Dendritic cell treated with granulocyte-macrophage colony-stimulating factor and Interleukin-4, amounts not matched to agents 40 ng/mL and 50 ng/mL, for 4 days (primary cell): Measurements from ENCODE around the gene MAT2B.

Experiments used
- H3K27ac Mint-ChIP-seq: one replicate; pipeline ENCODE4 v1.8.0; 2022; ENCODE audit warnings: mild to moderate bottlenecking, mixed read lengths
- H3K27me3 Mint-ChIP-seq: one replicate; pipeline ENCODE4 v1.8.0; 2022; ENCODE audit warnings: mild to moderate bottlenecking, mixed read lengths
- H3K36me3 Mint-ChIP-seq: one replicate; pipeline ENCODE4 v1.8.0; 2022; ENCODE audit warnings: low read depth, mixed read lengths
- H3K4me1 Mint-ChIP-seq: one replicate; pipeline ENCODE4 v1.8.0; 2022; ENCODE audit warnings: low read depth, mixed read lengths
- H3K4me3 Mint-ChIP-seq: one replicate; pipeline ENCODE4 v1.8.0; 2022; ENCODE audit warnings: mild to moderate bottlenecking, moderate library complexity, mixed read lengths
- H3K9me3 Mint-ChIP-seq: one replicate; pipeline ENCODE4 v1.8.0; 2022; ENCODE audit warnings: mixed read lengths
- intact Hi-C: fragments of 100-400 bp; cut with micrococcal nuclease; formaldehyde crosslinking; loops from one replicate; pipeline ENCODE4 v1.15.0; 2022

Gene MAT2B

DNA sequence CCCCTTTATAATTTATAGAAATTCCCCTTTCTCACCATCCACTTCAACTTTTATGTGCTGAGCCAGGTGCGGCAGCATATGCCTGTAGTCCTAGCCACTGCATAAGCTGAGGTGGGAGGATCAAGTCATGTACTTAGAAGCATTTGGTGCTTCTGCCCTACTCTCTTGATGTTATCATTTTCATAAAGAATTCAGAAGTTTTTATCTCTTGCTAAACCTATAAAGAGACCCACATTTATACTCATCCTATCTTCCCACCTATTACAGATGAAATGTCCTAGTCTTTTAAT lies 26.5 kb upstream of the MAT2B start:
- Mint-ChIP-seq H3K9me3 (no peaks in the 10 kb centered on the region), H3K36me3 (no peaks in the 10 kb centered on the region), H3K4me3 (no peak overlapping the region), H3K27ac (peak overlapping the region; percentile 28), H3K4me1 (peaks cover 5% of the 10 kb centered on the region), H3K27me3 (no peaks in the 10 kb centered on the region)
- intact Hi-C loops: no loop called here

DNA sequence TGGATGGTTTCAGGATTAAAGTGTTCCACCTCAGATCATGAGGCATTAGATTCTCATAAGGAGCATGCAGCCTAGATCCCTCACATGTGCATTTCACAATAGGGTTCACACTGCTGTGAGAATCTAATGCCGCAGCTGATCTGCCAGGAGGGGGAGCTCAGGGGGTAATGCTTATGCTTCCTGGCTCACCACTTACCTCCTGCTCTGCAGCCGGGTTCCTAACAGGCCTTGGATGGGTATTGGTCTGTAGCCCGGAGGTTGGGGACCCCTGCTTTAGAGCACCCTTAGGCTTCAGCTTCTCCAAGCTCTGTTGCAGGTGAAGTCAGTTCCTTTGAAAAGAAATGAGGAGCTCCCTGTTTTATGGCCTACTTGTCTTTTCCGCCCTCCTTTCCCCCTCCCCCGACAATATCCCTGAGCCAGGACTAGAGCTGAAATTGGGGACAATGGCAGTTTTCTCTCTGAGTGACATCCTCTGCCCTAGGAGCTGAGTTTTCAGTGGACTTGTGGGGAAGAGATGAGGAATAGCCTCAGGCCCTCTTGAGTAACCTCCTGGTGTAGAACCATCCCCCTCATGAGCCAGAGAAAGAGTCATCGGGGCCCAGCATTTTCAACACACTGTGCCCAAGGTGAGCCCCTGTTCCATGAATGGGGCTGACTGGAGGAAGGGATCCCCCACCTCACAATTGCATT lies 16.2 kb upstream of the MAT2B start:
- Mint-ChIP-seq H3K4me1 (no peaks in the 10 kb centered on the region), H3K9me3 (no peaks in the 10 kb centered on the region), H3K27ac (no peak overlapping the region), H3K4me3 (no peak overlapping the region), H3K27me3 (no peaks in the 10 kb centered on the region), H3K36me3 (peaks cover 6% of the 10 kb centered on the region)
- intact Hi-C loops: no loop called here

DNA sequence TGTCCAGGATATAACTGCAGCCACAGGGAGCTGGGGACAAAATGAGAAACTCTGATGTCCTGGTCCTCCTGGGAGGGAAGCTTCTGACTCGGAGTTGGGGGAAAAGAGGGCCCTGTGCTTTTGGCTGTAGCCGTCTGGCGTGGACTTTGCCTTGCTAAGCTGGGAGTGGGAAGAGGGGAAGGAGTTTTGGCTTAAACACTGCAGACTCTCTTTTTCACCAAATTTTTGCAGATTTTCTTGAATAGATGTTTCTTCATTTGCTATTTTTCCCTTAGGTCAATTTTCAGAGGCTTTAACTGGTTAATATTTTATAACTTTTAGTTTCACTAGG lies 15.7 kb upstream of the MAT2B start:
- Mint-ChIP-seq H3K4me1 (no peaks in the 10 kb centered on the region), H3K36me3 (peaks cover 6% of the 10 kb centered on the region), H3K9me3 (no peaks in the 10 kb centered on the region), H3K27ac (no peak overlapping the region), H3K4me3 (no peak overlapping the region), H3K27me3 (no peaks in the 10 kb centered on the region)
- intact Hi-C loops: no loop called here

DNA sequence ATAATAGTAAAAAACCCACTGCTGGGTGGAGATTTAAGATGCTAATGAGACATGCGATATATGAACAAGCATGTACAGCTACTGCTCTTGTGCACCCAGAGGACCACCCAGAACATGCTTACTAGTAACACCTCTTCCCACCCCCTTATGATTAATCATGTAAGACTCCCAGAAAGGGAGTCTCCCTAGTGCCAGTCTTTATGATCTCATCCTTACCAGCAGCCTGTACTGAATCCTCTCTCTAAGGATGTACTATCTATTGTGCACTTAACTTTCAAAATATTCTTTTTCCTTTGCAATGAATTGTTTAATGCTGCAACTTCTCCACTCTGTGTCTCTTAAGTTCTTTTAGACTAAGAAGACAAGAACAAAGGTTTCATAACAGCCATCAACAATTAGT lies 9.1 kb upstream of the MAT2B start:
- no peak overlapping the region for H3K27ac Mint-ChIP-seq
- H3K27me3 Mint-ChIP-seq: no peaks in the 10 kb centered on the region
- H3K4me1 Mint-ChIP-seq: no peaks in the 10 kb centered on the region
- intact Hi-C loops: no loop called here
- H3K4me3 Mint-ChIP-seq: no peak overlapping the region
- H3K9me3 Mint-ChIP-seq: no peaks in the 10 kb centered on the region
- peaks cover 2% of the 10 kb centered on the region for H3K36me3 Mint-ChIP-seq

DNA sequence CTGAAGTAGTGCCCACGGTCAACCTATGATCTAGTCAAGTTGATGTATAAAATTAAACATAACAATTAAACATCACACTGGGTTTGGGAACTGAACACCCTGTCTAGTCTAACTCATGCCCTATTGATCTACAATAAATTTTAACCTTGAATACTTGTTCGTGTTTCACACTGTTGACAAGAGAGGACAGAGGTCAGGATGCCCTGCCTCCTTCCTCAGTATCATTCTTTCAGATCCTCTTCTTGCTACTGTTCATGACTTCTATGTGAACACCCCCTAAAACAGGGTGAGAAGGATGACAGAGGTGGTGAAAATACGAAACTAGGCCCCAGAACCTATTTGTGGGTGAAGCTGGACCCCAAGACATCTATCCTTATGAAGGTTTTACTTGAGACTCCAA lies 8.1 kb upstream of the MAT2B start:
- no peaks in the 10 kb centered on the region for H3K27me3 Mint-ChIP-seq
- H3K36me3 Mint-ChIP-seq: no peaks in the 10 kb centered on the region
- intact Hi-C loops: no loop called here
- no peaks in the 10 kb centered on the region for H3K9me3 Mint-ChIP-seq
- H3K27ac Mint-ChIP-seq: no peak overlapping the region
- H3K4me1 Mint-ChIP-seq: no peaks in the 10 kb centered on the region
- H3K4me3 Mint-ChIP-seq: no peak overlapping the region

- Mint-ChIP-seq H3K4me1 (no peaks in the 10 kb centered on the region), H3K36me3 (peaks cover under 1% of the 10 kb centered on the region)
These were observed 6.5 kb upstream of the MAT2B start for GRCh38 chr5:163498886-163499285.

GRCh38 chr5:163502521-163502920 lies 2.9 kb upstream of the MAT2B start:
- Mint-ChIP-seq H3K27me3 (no peaks in the 10 kb centered on the region), H3K36me3 (peaks cover 28% of the 10 kb centered on the region), H3K27ac (peak overlapping the region; percentile 99), H3K4me1 (peaks cover 2% of the 10 kb centered on the region), H3K9me3 (no peaks in the 10 kb centered on the region), H3K4me3 (peak overlapping the region; percentile 88)
- intact Hi-C loops: no loop called here

More at GRCh38 chr5:163498886-163499285, 6.5 kb upstream of the MAT2B start:
- intact Hi-C loops: no loop called here
- H3K27ac Mint-ChIP-seq: no peak overlapping the region
- no peak overlapping the region for H3K4me3 Mint-ChIP-seq
- no peaks in the 10 kb centered on the region for H3K9me3 Mint-ChIP-seq
- no peaks in the 10 kb centered on the region for H3K27me3 Mint-ChIP-seq

GRCh38 chr5:163503106-163504078 lies 2.0 kb upstream of the MAT2B start:
- Mint-ChIP-seq H3K9me3 (no peaks in the 10 kb centered on the region), H3K4me1 (peaks cover 11% of the 10 kb centered on the region), H3K36me3 (peaks cover 32% of the 10 kb centered on the region), H3K4me3 (peak overlapping the region; percentile 88), H3K27me3 (no peaks in the 10 kb centered on the region), H3K27ac (peak overlapping the region; percentile 99)
- intact Hi-C loops: loop anchor here (1.0 kb wide), 1 partner anchor 66 kb away; the partner anchor contains the start of gene CCNG1

DNA sequence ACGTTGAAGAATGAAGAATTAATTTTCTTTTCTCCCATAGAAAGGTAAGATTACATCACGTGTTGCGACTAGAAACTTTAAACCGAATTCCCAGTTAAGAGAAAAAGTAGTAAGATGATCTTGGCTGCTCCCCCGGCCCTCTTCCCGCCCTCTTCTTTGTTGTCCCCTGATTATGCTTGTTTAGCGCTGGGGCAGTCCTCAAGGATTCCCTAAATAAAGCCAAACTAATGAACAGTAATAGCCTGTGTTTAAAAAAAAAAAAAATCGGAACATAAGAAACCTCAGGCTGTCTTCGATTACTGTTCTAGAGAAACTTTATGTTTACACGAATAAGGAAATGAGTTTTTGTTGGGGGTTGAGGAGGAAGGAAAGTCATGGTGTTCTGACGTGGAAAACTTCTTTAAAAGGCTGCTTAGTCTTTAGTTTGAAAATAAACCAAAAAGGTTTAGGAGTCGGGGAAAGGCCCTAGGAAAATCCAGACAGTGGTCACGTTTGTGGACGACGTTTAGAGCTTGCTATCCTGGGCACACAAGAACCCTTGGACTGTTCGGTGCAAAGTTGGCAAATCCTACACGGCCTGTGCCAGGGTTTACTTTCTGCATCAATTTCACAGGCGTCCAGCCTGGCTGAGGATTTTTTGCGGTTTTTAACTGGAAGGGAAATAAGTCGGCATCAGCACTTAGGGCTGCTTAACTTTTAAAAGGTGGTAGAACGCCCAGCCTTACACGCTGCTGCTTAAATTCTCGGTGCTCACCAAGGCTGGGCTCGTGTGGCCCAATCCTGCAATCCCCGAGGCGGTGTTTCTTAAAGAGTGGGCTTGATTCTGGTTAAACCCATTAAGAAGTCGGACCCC lies 1.1 kb upstream of the MAT2B start:
- Mint-ChIP-seq H3K36me3 (peaks cover 41% of the 10 kb centered on the region), H3K9me3 (no peaks in the 10 kb centered on the region), H3K4me3 (peak overlapping the region; percentile 88), H3K4me1 (peaks cover 13% of the 10 kb centered on the region), H3K27ac (peak overlapping the region; percentile 99), H3K27me3 (no peaks in the 10 kb centered on the region)
- intact Hi-C loops: loop anchor here (1.0 kb wide), 1 partner anchor 67 kb away; the partner anchor contains the start of gene CCNG1

DNA sequence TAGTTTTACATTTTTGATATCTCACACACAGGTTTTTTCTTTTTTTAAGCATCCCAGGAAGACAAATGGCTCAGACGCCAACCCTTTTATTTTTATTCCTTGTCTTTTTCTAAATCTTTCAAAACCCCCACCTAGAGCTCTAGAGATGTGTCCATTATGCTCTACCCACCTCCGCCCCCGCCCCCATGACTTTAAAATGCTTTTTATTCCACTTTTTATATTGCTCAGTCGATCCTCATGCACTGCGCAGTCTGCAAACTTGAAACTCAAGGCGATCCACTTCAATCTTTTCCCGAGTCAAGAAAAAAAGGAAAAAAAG lies 411 bp upstream of the MAT2B start:
- Mint-ChIP-seq H3K4me3 (peak overlapping the region; percentile 88), H3K36me3 (peaks cover 42% of the 10 kb centered on the region), H3K27ac (peak overlapping the region; percentile 99), H3K9me3 (no peaks in the 10 kb centered on the region), H3K4me1 (peaks cover 13% of the 10 kb centered on the region), H3K27me3 (no peaks in the 10 kb centered on the region)
- intact Hi-C loops: loop anchor here (1.0 kb wide), 1 partner anchor 45 kb away; the partner anchor contains the start of genes HMMR and NUDCD2

- Mint-ChIP-seq H3K4me3 (peak overlapping the region; percentile 88), H3K36me3 (peaks cover 42% of the 10 kb centered on the region), H3K9me3 (no peaks in the 10 kb centered on the region), H3K27me3 (no peaks in the 10 kb centered on the region), H3K4me1 (peaks cover 13% of the 10 kb centered on the region), H3K27ac (peak overlapping the region; percentile 99)
- intact Hi-C loops: no loop called here
These were observed 657 bp downstream of the MAT2B start for GRCh38 chr5:163506095-163506457.

DNA sequence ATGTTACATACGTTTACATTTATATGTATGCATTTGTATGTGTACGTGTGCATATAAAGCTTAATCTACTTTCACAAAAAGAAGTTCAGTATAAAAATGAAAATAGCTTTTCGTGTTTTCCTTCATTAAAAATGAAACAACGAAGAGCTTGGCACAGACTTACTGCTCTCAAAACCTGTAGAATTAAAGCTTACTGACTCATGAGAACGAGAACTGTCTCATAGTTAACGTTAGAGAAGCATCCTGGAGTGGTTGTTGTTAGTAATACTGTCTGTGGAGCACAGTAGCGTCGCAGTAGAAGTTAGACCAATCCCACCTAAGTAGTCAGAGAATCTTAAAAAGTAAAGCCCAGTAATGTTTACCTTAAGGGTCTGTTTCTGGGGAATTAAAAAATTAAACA lies 1.3 kb downstream of the MAT2B start:
- Mint-ChIP-seq H3K27me3 (no peaks in the 10 kb centered on the region), H3K4me1 (peaks cover 13% of the 10 kb centered on the region), H3K27ac (peak overlapping the region; percentile 99), H3K4me3 (peak overlapping the region; percentile 88), H3K36me3 (peaks cover 44% of the 10 kb centered on the region), H3K9me3 (no peaks in the 10 kb centered on the region)
- intact Hi-C loops: no loop called here

DNA sequence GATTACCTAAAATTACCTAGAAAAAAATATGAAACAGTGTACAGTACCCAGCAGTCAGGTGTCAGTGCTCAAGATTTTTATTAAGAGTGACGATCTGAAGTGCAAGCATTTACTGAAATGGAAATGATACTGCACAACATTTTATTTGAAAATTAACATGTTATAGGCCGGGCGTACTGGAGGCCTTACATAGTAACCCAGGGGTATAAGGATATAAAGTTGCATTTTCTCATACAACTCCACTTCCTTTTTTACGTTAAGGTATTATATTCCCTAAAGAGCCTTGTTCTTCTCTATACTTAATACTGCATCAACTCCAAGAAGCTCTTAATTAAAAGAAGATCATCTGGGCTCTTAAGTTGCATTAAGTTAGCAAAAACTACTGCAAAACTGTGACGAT lies 3.3 kb downstream of the MAT2B start:
- no peaks in the 10 kb centered on the region for H3K27me3 Mint-ChIP-seq
- intact Hi-C loops: no loop called here
- peaks cover 13% of the 10 kb centered on the region for H3K4me1 Mint-ChIP-seq
- peak overlapping the region; percentile 51 for H3K4me3 Mint-ChIP-seq
- H3K36me3 Mint-ChIP-seq: peaks cover 64% of the 10 kb centered on the region
- H3K27ac Mint-ChIP-seq: peak overlapping the region; percentile 30
- no peaks in the 10 kb centered on the region for H3K9me3 Mint-ChIP-seq
